HG02870 (cell line): ENCODE data around the gene GSDME.

ENCODE experiments used
- ATAC-seq: cut with Tn5 transposase; IDR thresholded peaks from one replicate; pipeline ENCODE4 v1.9.1; 2021; ENCODE audit warnings: mild to moderate bottlenecking, moderate library complexity; ENCODE audit not compliant: unreplicated experiment

GSDME gene

GRCh38 chr7:24707988-24708615 lies 49.2 kb downstream of the GSDME start:
- ATAC-seq, result no peak

GRCh38 chr7:24706211-24707170 lies 50.8 kb downstream of the GSDME start:
- ATAC-seq, result no peak

GRCh38 chr7:24705461-24705954 lies 51.8 kb downstream of the GSDME start:
- ATAC-seq, result no peak

- ATAC-seq, result no peak
Observed at GRCh38 chr7:24704311-24704710, 53.0 kb downstream of the GSDME start.

GRCh38 chr7:24703296-24703695 lies 54.0 kb downstream of the GSDME start:
- no peak for ATAC-seq

GRCh38 chr7:24702755-24703154 lies 54.5 kb downstream of the GSDME start:
- no peak for ATAC-seq

- ATAC-seq, result no peak
Observed at GRCh38 chr7:24701261-24702235, 55.7 kb downstream of the GSDME start.

GRCh38 chr7:24700521-24701260 lies 56.6 kb downstream of the GSDME start:
- no peak for ATAC-seq

GRCh38 chr7:24698531-24699266 lies 58.6 kb downstream of the GSDME start:
- no peak for ATAC-seq

- no peak for ATAC-seq
Observed at GRCh38 chr7:24697416-24697815, 59.8 kb downstream of the GSDME start.

GRCh38 chr7:24692592-24692991 lies 64.7 kb downstream of the GSDME start:
- ATAC-seq, result no peak

GRCh38 chr7:24690251-24690650 lies 67.0 kb downstream of the GSDME start:
- ATAC-seq, result no peak

- no peak for ATAC-seq
Observed at GRCh38 chr7:24685708-24686107, 71.6 kb downstream of the GSDME start.

GRCh38 chr7:24670782-24671181 lies 86.5 kb downstream of the GSDME start:
- ATAC-seq, result no peak

GRCh38 chr7:24669971-24670591 lies 87.2 kb downstream of the GSDME start:
- ATAC-seq, result no peak

GRCh38 chr7:24668927-24669635 lies 88.2 kb downstream of the GSDME start:
- no peak for ATAC-seq

- ATAC-seq, result no peak
Observed at GRCh38 chr7:24665564-24666294, 91.5 kb downstream of the GSDME start.

- no peak for ATAC-seq
Observed at GRCh38 chr7:24660546-24660945, 96.7 kb downstream of the GSDME start.
